ENCODE measurements around the gene KCNN3.
A peak's percentile ranks its signal among the peaks of the same experiment; 100 is the strongest.

KCNN3 gene

GRCh38 chr1:154769193-154769895 lies 100.7 kb downstream of the KCNN3 start:
- no peak for DNase-seq

- no peak for DNase-seq
These were observed 101.5 kb downstream of the KCNN3 start for GRCh38 chr1:154768456-154769125.

- peak; percentile 84 for DNase-seq
These were observed 102.5 kb downstream of the KCNN3 start for GRCh38 chr1:154767315-154768240.

- peak; percentile 37 for DNase-seq
These were observed 104.1 kb downstream of the KCNN3 start for GRCh38 chr1:154765970-154766369.

- DNase-seq = no peak
These were observed 105.3 kb downstream of the KCNN3 start for GRCh38 chr1:154764773-154765172.

- no peak for DNase-seq
These were observed 105.9 kb downstream of the KCNN3 start for GRCh38 chr1:154764181-154764580.

- DNase-seq = no peak
These were observed 109.6 kb downstream of the KCNN3 start for GRCh38 chr1:154760469-154760933.

- DNase-seq = no peak
These were observed 110.3 kb downstream of the KCNN3 start for GRCh38 chr1:154759793-154760192.

GRCh38 chr1:154759196-154759595 lies 110.9 kb downstream of the KCNN3 start:
- no peak for DNase-seq

- DNase-seq = no peak
These were observed 111.7 kb downstream of the KCNN3 start for GRCh38 chr1:154758346-154758745.

GRCh38 chr1:154756793-154757548 lies 113.1 kb downstream of the KCNN3 start:
- no peak for DNase-seq

GRCh38 chr1:154755858-154756730 lies 114.0 kb downstream of the KCNN3 start:
- DNase-seq = no peak

- DNase-seq = no peak
These were observed 116.7 kb downstream of the KCNN3 start for GRCh38 chr1:154753426-154753825.

GRCh38 chr1:154752273-154753030 lies 117.6 kb downstream of the KCNN3 start:
- DNase-seq = no peak

- peak; percentile 70 for DNase-seq
These were observed 118.4 kb downstream of the KCNN3 start for GRCh38 chr1:154751690-154752089.

- DNase-seq = peak; percentile 48
These were observed 119.1 kb downstream of the KCNN3 start for GRCh38 chr1:154750681-154751665.

GRCh38 chr1:154749078-154749760 lies 120.9 kb downstream of the KCNN3 start:
- no peak for DNase-seq

GRCh38 chr1:154748405-154748775 lies 121.7 kb downstream of the KCNN3 start:
- peak; percentile 68 for DNase-seq
